HG03095 (cell line): ENCODE results near the gene CHRD.

Experiments used
- ATAC-seq: cut with Tn5 transposase; IDR thresholded peaks from one replicate; pipeline ENCODE4 v1.9.1; 2021; ENCODE audit warnings: moderate library complexity; ENCODE audit not compliant: unreplicated experiment

CHRD gene

DNA sequence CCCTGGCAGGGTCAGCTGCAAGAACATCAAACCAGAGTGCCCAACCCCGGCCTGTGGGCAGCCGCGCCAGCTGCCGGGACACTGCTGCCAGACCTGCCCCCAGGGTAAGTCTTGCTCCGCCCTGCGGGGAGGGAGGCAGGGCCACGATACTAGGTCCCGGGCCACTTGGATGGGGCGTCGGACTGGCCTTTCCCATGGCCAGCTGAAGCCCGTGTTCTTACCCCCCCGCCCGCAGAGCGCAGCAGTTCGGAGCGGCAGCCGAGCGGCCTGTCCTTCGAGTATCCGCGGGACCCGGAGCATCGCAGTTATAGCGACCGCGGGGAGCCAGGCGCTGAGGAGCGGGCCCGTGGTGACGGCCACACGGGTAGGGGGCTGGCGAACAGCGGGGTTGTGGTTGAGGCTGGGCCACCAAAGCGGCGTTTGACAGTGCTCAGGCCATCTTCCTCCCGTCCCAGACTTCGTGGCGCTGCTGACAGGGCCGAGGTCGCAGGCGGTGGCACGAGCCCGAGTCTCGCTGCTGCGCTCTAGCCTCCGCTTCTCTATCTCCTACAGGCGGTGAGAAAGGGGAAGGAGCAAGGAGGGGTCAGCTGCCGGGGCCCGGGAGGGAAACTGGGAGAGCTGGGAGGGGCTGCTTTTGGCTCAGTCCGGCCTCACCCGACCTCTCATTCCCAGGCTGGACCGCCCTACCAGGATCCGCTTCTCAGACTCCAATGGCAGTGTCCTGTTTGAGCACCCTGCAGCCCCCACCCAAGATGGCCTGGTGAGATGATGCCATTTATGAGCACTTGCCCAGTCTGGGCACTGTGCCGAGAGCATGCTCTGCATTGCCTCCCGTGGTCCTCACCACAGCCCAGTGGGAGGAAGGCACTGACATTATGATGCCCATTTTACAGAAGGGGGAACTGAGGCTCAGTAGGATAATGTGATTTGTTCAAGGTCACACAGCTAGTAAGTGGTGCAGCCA lies 1.7 kb downstream of the CHRD start:
- ATAC-seq: no peak

GRCh38 chr3:184382326-184383032 lies 2.6 kb downstream of the CHRD start:
- no peak for ATAC-seq

DNA sequence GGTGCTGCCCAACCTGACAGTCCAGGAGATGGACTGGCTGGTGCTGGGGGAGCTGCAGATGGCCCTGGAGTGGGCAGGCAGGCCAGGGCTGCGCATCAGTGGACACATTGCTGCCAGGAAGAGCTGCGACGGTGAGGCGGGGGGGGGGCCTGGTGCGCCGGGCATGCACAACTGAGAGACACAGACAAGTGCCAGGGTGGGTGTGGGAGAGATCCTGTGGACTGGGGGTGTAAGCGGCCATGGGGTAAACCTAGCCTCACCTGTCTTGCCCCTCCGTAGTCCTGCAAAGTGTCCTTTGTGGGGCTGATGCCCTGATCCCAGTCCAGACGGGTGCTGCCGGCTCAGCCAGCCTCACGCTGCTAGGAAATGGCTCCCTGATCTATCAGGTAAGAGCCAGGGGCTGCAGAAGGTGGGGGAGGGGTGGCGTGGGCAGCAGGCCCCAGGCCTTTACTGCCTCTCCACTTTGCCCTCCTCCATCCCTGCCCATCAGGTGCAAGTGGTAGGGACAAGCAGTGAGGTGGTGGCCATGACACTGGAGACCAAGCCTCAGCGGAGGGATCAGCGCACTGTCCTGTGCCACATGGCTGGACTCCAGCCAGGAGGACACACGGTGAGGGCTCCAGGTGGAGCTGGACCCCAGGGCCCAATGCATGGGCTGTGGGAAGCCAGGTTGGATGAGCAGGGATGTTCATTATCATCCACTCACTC lies 3.3 kb downstream of the CHRD start:
- ATAC-seq: no peak

GRCh38 chr3:184384342-184384741 lies 4.5 kb downstream of the CHRD start:
- no peak for ATAC-seq

DNA sequence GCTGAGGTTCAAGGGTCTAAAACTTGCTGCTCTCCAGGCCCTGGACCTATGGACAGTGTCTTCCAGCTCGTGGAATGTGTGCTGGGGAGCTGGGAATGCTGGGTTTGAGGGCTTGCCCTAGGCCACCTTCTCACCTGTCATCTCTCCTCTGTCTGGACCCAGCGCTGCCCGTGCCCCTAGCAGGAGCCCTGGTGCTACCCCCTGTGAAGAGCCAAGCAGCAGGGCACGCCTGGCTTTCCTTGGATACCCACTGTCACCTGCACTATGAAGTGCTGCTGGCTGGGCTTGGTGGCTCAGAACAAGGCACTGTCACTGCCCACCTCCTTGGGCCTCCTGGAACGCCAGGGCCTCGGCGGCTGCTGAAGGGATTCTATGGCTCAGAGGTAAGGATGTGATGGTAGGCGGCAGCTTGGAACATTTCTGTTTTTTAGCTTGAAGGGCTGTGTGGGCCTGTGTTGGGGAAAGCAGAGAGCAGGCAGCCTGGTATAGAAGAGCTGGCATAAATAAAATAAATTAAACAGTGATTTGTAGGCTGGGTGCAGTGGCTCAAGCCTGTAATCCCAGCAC lies 5.1 kb downstream of the CHRD start:
- ATAC-seq: no peak

GRCh38 chr3:184386047-184386806 lies 6.4 kb downstream of the CHRD start:
- no peak for ATAC-seq

DNA sequence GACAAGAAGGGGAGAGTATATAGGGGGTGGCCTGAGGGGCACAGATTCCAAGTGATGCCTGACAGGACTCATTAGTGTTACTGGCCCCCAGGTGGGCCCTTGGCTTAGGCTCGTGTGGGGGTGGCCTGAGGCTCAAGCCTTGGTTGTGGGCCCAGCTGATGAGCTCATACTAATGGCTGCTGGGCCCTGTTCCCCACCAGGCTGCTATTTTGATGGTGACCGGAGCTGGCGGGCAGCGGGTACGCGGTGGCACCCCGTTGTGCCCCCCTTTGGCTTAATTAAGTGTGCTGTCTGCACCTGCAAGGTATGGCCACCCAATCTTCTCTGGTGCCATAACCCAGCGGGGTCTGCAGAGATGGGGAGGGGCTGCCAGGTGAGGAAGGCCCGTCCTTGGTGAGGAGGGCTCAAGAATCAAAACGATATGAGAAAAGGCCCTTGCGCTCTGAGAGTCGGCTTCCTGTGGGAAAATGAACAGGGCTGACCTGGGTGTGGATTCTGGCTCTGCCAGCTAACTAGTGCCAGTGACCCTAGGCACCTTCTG lies 7.4 kb downstream of the CHRD start:
- no peak for ATAC-seq

DNA sequence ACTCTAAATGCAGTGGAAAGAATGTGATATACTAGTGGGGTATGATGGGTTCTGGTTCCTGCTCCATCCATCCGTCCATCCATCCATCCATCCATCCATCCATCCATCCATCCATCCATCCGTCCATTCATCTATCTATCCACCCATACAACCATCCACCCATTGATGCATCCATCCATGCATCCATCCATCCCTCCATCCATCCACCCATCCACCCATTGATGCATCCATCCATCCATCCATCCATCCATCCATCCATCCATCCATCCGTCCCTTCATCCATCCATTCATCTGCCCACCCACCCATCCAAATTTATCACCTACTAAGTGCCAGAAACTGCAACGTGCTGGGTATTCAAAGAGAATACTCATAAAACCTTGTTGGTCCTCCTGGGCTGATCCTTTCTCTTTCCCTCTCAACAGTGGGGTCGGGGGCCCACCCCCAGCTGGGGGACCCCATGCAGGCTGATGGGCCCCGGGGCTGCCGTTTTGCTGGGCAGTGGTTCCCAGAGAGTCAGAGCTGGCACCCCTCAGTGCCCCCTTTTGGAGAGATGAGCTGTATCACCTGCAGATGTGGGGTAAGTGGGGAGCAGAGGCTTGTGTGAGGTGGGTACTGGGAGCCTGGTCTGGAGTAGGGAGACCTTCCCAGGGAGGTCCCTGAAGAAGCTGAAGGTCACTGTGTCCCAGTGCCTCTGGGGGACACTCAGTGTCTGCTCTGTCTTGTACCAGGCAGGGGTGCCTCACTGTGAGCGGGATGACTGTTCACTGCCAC lies 8.5 kb downstream of the CHRD start:
- no peak for ATAC-seq

DNA sequence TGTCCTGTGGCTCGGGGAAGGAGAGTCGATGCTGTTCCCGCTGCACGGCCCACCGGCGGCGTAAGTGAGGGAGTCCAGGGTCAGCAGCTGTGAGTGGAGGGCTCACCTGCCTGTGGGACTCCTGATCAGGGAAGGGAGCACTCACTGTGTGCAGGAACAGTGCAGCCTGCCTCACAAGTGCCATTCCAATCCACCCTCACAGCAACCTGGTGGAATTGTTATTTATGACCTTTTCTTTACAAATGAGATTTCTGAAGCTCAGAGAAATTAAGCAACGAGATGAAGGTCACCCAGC lies 9.0 kb downstream of the CHRD start:
- ATAC-seq: no peak

GRCh38 chr3:184389384-184389783 lies 9.5 kb downstream of the CHRD start:
- no peak for ATAC-seq

DNA sequence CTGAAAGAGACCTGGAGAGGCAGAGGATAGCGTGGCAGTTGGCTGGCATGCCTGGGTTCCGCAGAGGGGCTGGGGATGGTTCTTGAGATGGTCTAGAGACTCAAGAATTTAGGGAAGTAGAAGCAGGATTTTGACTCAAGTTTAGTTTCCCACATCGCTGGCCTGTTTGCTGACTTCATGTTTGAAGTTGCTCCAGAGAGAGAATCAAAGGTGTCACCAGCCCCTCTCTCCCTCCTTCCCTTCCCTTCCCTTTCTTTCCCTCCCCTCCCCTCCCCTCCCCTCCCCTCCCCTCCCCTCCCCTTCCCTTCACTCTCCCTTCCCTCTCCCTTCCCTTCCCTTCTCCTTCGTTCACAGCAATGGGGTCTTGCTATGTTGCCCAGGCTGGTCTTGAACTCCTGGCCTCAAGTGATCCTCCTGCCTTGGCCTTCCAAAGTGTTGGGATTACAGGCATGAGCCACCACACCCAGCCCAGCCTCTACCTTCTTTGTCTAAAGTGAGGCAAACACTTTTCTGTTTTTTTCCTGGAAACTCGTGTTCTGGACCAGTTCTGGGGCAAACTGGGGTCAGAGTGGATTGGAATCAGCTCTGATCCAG lies 10.2 kb downstream of the CHRD start:
- ATAC-seq: no peak

DNA sequence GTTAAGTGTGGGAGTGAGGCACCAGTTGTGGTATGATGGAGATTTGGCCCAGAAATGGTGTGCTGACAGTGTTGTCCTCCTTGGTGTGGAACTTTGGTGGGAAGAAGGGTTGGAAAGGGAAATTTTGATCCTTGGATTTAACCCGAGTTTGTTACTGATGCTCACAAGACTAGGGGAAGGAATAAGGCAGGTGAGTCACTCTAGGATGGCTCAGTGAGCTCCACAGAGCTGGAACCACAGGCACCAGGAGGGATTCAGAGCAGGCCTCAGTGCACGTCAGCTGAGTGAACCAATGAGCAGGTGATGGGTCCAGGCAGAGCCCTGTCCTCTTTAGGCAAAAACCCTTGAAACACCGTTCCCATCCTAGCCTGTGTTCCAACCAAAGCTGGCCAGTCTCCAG lies 11.4 kb downstream of the CHRD start:
- ATAC-seq: no peak

GRCh38 chr3:184395320-184395660 lies 15.4 kb downstream of the CHRD start:
- no peak for ATAC-seq

GRCh38 chr3:184399410-184399809 lies 19.6 kb downstream of the CHRD start:
- ATAC-seq: no peak

- ATAC-seq: no peak
These were observed 25.5 kb downstream of the CHRD start for GRCh38 chr3:184405075-184406030.

DNA sequence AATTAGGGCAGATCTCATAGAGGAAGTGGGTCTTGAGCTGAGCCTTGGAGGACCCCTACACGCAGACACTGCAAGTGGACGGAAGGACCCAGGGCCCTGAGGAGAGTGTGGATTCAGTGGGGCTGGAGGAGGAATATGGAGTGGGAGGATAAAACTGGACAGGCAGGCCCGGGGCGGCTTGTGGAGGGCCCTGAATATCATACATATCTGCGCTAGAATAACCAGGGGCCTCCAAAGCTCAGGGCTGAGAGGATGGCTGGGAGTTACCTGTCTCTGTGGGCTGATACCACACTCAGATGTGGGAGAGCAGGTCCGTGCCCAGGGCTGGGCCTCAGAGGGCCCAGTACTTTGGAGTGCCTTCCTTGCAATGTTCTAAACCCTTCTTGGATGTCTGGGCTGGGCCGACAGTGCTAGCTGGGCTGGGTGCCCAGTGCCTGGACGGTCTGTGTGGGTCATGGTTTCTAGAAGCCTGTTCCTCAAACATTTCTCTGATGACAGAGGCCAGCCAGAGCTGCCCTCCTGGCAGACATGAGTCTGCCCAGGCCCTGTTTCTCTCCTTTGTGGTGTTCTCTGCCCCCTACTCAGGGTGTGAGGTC lies 29.6 kb downstream of the CHRD start:
- ATAC-seq: no peak

DNA sequence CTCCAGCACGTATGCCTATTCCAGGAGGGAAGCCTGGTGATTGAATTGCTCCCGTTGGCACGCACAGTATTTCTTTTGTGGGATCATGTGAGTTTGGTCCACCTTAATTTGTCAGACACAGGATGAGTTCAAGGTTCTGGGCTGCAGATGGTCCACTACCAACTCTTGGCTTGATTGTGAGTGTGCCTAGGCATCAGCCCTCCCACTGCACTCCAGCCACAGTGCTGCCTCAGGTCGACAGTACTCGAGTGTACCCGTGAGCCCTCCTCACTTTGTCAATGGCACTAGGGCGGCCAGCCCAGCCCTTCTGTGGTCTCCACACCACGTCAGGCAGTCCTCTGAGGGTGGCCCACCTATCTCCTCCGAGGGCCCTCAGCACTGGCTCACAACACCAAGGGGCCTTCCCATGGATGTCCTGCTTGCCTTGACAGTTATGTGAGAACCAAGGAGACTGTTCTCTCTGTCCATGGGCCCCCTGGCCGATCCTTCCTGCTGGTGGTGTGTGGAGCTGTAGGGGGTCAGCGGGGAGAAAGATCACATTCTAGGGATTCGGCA lies 30.2 kb downstream of the CHRD start:
- no peak for ATAC-seq
